GM13977 (cell line): ENCODE data around the gene CARM1.

ENCODE experiments used
- DNase-seq: peaks from one replicate; pipeline ENCODE4 v3.0.0; 2012; ENCODE audit warnings: low spot score
- in situ Hi-C: fragments of 300-500 bp; cut with MboI; formaldehyde crosslinking; loops from one replicate; pipeline ENCODE4 v1.12.0; 2022; ENCODE audit warnings: low sequenced_read_pairs, low pct_unique_long_range_greater_than_20kb, mixed read lengths, inconsistent platforms; ENCODE audit not compliant: unreplicated experiment
- TF ChIP-seq, protein P1 (sequence below): IDR thresholded peaks from 2 replicates; pipeline ENCODE4 v1.5.1; 2012; ENCODE audit warnings: mild to moderate bottlenecking, control low read depth; ENCODE audit not compliant: insufficient read depth; ENCODE audit errors: extremely low read depth, missing control alignments

Gene CARM1

DNA sequence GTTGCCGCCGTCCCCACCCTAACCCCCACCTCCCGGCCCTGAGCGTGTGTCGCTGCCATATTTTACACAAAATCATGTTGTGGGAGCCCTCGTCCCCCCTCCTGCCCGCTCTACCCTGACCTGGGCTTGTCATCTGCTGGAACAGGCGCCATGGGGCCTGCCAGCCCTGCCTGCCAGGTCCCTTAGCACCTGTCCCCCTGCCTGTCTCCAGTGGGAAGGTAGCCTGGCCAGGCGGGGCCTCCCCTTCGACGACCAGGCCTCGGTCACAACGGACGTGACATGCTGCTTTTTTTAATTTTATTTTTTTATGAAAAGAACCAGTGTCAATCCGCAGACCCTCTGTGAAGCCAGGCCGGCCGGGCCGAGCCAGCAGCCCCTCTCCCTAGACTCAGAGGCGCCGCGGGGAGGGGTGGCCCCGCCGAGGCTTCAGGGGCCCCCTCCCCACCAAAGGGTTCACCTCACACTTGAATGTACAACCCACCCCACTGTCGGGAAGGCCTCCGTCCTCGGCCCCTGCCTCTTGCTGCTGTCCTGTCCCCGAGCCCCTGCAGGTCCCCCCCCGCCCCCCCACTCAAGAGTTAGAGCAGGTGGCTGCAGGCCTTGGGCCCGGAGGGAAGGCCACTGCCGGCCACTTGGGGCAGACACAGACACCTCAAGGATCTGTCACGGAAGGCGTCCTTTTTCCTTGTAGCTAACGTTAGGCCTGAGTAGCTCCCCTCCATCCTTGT lies 50.7 kb downstream of the CARM1 start:
- no peak for DNase-seq
- in situ Hi-C loops: no loop called here
- TF ChIP-seq, protein P1, sequence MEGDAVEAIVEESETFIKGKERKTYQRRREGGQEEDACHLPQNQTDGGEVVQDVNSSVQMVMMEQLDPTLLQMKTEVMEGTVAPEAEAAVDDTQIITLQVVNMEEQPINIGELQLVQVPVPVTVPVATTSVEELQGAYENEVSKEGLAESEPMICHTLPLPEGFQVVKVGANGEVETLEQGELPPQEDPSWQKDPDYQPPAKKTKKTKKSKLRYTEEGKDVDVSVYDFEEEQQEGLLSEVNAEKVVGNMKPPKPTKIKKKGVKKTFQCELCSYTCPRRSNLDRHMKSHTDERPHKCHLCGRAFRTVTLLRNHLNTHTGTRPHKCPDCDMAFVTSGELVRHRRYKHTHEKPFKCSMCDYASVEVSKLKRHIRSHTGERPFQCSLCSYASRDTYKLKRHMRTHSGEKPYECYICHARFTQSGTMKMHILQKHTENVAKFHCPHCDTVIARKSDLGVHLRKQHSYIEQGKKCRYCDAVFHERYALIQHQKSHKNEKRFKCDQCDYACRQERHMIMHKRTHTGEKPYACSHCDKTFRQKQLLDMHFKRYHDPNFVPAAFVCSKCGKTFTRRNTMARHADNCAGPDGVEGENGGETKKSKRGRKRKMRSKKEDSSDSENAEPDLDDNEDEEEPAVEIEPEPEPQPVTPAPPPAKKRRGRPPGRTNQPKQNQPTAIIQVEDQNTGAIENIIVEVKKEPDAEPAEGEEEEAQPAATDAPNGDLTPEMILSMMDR: no peak

DNA sequence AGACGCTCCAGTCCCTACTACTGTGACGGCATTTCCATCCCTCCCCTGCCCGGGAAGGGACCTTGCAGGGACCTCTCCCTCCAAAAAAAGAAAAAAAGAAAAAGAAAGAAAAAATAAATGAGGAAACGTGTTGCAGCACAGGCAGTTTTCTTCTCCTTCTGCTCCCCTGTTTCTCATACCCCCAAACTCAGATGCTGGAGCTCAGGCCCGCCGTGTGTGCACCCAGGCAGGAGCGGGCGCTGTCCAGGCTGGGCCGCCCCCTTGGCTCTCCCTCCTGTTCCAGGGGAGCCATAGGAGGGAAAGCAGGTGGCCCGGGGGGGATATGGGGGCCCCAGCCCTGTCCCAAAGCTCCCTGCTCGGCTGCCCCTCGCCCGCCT lies 51.3 kb downstream of the CARM1 start:
- in situ Hi-C loops: no loop called here
- TF ChIP-seq, protein P1: no peak
- DNase-seq: no peak

DNA sequence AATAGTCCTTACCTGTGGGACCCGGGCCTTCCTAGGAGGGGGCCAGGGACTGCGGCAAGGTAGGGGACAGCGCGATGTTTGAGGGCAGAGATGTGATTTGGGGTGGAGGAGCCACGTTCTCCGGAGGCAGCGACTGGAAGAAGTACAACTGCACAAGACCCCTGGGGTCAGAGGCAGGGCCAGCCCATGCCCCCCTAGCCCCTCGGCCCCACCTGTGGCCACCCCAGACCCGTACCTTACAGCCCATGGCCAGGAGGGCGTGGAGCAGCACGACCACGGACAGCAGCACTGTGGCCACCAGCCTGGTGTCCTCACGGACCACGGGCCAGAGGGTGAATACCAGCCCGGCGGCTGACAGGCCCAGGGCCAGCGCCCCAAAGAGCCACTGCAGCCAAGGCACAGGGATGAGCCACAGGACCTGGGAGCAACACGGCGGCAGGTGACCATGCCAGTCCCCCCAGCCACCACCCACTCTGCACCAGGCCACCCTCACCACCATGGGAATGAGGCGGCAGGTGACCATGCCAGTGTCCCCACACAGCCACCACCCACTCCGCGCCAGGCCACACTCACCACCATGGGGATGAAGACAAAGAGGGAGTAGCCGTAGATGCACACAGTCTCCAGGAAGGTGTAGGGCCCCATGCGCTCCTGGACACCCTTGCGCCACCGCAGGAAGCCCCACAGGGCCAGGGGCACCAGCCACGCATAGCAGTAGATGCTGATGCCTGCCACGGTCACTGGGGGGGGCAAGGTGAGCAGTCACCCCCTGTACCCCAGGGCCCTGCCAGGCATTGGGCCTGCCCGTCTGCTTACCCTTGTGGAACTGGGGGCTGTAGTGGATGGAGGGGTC lies 52.1 kb downstream of the CARM1 start:
- DNase-seq: no peak
- TF ChIP-seq, protein P1: no peak
- in situ Hi-C loops: no loop called here

DNA sequence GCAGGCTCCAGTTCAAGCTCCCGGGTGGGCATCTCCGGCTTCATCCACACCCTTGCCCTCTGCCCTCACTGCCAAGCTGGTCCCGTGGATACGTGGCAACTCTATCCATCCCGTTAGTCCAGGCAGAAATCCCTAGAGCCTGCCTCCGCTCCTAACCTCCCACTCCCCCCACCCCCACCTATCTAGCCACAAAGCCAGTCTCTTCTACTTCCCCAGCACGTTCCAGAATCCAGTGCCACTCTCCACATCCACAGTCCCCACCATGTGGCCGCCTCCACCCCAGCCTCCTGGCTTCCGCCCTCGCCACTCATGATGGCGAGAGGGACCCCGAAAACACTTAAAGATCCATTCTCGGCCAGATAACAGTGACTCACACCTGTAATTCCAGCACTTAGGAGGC lies 53.2 kb downstream of the CARM1 start:
- in situ Hi-C loops: no loop called here
- no peak for DNase-seq
- TF ChIP-seq, protein P1: no peak

DNA sequence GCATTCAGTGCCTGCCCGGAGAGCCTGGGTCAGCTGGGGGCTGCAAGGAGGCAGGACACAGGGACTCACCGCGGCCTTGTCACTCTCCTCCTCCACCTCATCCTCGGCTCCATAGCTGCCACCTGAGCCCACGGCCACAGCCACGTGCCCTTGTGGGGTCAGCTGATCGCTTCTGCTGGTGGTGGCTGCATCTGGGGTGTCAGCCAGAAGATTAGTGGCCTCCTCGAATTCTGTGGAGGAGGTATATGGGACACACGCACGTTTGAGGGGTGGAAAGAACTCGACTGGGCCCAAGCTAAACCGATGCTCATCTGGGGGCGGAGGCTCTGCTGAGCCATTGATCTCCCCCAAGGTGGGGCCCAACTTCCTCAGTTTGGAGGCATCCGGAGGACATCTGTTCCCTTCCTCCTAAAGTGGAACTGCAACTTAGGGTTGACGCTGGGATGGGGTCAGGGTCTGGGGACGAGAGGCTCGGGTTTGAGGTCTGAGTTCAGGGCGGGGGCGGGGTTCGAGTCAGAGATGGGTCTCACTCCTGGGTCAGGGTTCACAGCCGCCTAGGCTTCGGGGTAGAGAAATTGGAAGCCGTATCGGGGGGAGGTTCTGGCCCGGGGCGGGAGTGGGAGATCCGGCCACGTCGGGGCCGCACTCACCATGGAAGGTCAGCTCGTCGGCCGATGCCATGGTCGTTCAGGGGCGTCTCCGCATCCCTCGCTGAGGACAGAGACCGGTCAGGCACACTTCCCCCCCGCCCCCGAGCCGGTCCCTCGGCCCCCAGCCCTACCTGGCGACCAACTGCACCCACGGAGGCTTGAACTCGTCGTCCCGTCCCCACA lies 56.6 kb downstream of the CARM1 start:
- TF ChIP-seq, protein P1: no peak
- in situ Hi-C loops: no loop called here
- no peak for DNase-seq
